ENCODE data around the gene SH3GL3. TPM values are rescaled to one million over a fixed set of nuclear protein-coding genes. Genes with fewer than 3 reads are reported as not detected.

SH3GL3 gene
- total and polyA plus RNA-seq, 4 donors, result 0.31 to 8.4 (median 2.3) TPM

DNA sequence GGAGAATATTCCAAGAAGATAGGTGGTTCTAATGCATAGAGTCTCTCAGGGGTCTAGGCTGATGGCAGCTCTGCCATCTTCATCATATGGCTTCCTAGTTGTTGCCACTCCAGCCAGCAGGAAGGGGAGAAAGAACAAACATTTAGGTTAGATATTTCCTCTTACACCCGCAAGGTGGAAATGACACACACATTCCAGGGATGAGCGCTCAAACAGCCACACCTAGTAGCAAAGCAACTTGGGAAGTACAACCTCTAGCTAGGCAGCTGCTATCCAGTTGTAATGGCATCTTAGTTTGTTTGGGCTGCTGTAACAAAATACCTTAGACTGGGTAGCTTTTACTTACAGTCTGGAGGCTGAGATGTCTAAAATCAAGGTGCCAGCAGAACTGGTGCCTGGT, 154.9 kb downstream of the SH3GL3 start:
- WGBS, 2 donors, result 75 to 82% methylated on average over 2 of the region's 2 CpGs
- DNase-seq, result no peak
- Histone ChIP-seq H3K4me1 (ENCODE audit: control insufficient read depth in 5 of 5, insufficient read depth in 5 of 5, low read length in 5 of 5) (peaks cover 0 to 29% (median 4%) of the 10 kb centered on the region in 5 donors), H3K9me3 (ENCODE audit: control insufficient read depth in 4 of 4, insufficient read depth in 3 of 4, low read length in 3 of 4) (peaks cover 0 to 4% (median 2%) of the 10 kb centered on the region in 4 donors), H3K9ac (ENCODE audit: insufficient read depth in 1 of 2, low read length in 2 of 2) (no peak overlapping the region), H3K27ac (ENCODE audit: low read depth in 1 of 2, low read length in 1 of 2) (no peak overlapping the region), H3K36me3 (ENCODE audit: control insufficient read depth in 4 of 4, insufficient read depth in 4 of 4, low read length in 4 of 4) (no peaks in the 10 kb centered on the region), H3K27me3 (ENCODE audit: control insufficient read depth in 3 of 3, insufficient read depth in 3 of 3, low read length in 2 of 3) (no peaks in the 10 kb centered on the region), H3K4me3 (no peak overlapping the region)
- no peak for ATAC-seq (ENCODE audit: insufficient read depth, low FRiP score)
- TF ChIP-seq, protein P1, sequence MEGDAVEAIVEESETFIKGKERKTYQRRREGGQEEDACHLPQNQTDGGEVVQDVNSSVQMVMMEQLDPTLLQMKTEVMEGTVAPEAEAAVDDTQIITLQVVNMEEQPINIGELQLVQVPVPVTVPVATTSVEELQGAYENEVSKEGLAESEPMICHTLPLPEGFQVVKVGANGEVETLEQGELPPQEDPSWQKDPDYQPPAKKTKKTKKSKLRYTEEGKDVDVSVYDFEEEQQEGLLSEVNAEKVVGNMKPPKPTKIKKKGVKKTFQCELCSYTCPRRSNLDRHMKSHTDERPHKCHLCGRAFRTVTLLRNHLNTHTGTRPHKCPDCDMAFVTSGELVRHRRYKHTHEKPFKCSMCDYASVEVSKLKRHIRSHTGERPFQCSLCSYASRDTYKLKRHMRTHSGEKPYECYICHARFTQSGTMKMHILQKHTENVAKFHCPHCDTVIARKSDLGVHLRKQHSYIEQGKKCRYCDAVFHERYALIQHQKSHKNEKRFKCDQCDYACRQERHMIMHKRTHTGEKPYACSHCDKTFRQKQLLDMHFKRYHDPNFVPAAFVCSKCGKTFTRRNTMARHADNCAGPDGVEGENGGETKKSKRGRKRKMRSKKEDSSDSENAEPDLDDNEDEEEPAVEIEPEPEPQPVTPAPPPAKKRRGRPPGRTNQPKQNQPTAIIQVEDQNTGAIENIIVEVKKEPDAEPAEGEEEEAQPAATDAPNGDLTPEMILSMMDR (IDR thresholded peaks at IDR 0.05; ENCODE audit: control extremely low read depth, extremely low read depth), result no peak

DNA sequence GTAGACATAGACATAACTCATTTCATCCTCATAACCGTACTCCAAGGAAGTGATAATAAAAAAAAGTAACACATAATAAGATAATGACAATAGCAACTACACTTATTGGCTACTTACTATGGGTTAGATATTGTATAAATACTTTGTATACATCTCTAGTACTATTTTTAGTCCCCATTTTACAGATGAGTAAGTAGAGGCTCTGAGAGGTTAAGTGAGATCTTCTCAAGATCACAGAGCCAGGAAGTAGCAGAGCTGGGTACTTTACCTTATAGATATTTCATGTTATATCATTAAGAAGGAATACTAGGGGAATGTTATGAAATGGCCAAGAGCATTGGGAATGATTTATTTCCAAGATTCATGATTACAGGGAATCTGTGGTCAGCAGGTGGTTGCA, 157.4 kb downstream of the SH3GL3 start:
- H3K36me3 ChIP-seq (ENCODE audit: control insufficient read depth in 4 of 4, insufficient read depth in 4 of 4, low read length in 4 of 4), result no peaks in the 10 kb centered on the region
- WGBS, 2 donors, result 89 to 91% methylated on average over 1 of the region's 1 CpG
- ATAC-seq (ENCODE audit: insufficient read depth, low FRiP score) (no peak), DNase-seq (no peak)
- H3K27me3 ChIP-seq (ENCODE audit: control insufficient read depth in 3 of 3, insufficient read depth in 3 of 3, low read length in 2 of 3), result no peaks in the 10 kb centered on the region
- H3K27ac ChIP-seq (ENCODE audit: low read depth in 1 of 2, low read length in 1 of 2), result no peak overlapping the region
- peaks cover 0 to 34% (median 4%) of the 10 kb centered on the region in 5 donors for H3K4me1 ChIP-seq (ENCODE audit: control insufficient read depth in 5 of 5, insufficient read depth in 5 of 5, low read length in 5 of 5)
- TF ChIP-seq, protein P1 (IDR thresholded peaks at IDR 0.05; ENCODE audit: control extremely low read depth, extremely low read depth), result no peak
- H3K4me3 ChIP-seq, result no peak overlapping the region
- no peak overlapping the region for H3K9ac ChIP-seq (ENCODE audit: insufficient read depth in 1 of 2, low read length in 2 of 2)
- H3K9me3 ChIP-seq (ENCODE audit: control insufficient read depth in 4 of 4, insufficient read depth in 3 of 4, low read length in 3 of 4), result peaks cover 0 to 4% (median 1%) of the 10 kb centered on the region in 4 donors

DNA sequence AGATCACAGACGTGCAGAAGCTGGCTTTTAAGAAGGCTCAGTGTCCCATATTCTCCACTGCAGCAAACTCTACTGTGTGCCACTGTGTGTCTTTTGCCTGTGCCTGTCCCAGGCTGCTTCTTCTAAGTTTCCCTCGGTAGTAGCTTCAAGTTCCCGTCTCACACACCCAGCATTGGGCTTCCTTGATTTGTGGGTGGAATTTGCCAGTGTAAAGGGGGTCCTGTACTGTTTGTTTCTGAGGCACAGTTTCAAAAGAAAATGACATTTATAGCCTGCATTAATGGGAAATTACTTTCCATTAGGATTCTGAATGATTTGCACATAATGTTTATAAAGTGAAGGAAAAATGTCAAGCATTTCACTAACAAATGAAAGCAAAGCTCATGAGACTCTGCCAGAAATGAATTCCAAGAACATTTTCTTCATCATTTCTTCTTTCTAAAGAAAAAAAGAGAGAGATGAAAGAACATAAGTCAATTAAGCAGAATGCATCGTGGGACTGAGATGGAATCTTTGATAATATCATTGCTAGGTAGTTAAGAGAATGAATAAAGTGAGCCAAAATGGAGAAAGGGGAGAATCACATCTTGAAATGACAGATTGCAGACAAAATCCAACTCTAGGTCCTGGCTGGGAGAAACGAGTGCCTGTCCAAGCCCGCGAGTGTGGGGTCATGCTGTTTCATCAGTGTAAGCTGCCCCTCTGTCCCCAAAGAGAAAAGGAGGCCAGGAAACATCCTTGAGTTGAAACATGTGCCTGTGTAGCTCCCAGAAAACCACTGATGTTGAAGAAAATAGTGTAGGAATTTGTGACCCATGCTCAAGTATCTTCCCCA, 158.2 kb downstream of the SH3GL3 start:
- 58 to 71% methylated on average over 7 of the region's 7 CpGs for WGBS, 2 donors
- Histone ChIP-seq H3K4me1 (ENCODE audit: control insufficient read depth in 5 of 5, insufficient read depth in 5 of 5, low read length in 5 of 5) (peaks cover 0 to 34% (median 4%) of the 10 kb centered on the region in 5 donors), H3K36me3 (ENCODE audit: control insufficient read depth in 4 of 4, insufficient read depth in 4 of 4, low read length in 4 of 4) (no peaks in the 10 kb centered on the region), H3K9me3 (ENCODE audit: control insufficient read depth in 4 of 4, insufficient read depth in 3 of 4, low read length in 3 of 4) (peaks cover 0 to 4% (median 1%) of the 10 kb centered on the region in 4 donors), H3K4me3 (no peak overlapping the region), H3K9ac (ENCODE audit: insufficient read depth in 1 of 2, low read length in 2 of 2) (no peak overlapping the region), H3K27me3 (ENCODE audit: control insufficient read depth in 3 of 3, insufficient read depth in 3 of 3, low read length in 2 of 3) (no peaks in the 10 kb centered on the region), H3K27ac (ENCODE audit: low read depth in 1 of 2, low read length in 1 of 2) (peak overlapping the region in 1 of 2 donors; percentile 24)
- ATAC-seq (ENCODE audit: insufficient read depth, low FRiP score) (no peak), DNase-seq (peak; percentile 84 to 96 (median 92))
- TF ChIP-seq, protein P1 (IDR thresholded peaks at IDR 0.05; ENCODE audit: control extremely low read depth, extremely low read depth), result no peak

Measured in lung (tissue), 12 donors.